VCaP (cell line): Measurements from ENCODE around the gene PLA2G4A.

Source experiments
- H3K27ac ChIP-seq: fragments of 450-650 bp; 2 replicates; pipeline ENCODE4 v1.5.1; 2017
- CTCF ChIP-seq: fragments of 450-650 bp; conservative IDR thresholded peaks from 2 replicates; pipeline ENCODE4 v1.5.1; 2017; ENCODE audit warnings: mild to moderate bottlenecking, moderate library complexity

PLA2G4A gene

GRCh38 chr1:186887203-186887602 lies 58.5 kb downstream of the PLA2G4A start:
- no peak overlapping the region for H3K27ac ChIP-seq
- no peak for TF ChIP-seq CTCF

- H3K27ac ChIP-seq: no peak overlapping the region
- TF ChIP-seq CTCF: no peak
Observed at GRCh38 chr1:186888367-186888766, 59.6 kb downstream of the PLA2G4A start.

- TF ChIP-seq CTCF: no peak
- H3K27ac ChIP-seq: no peak overlapping the region
Observed at GRCh38 chr1:186892936-186893335, 64.2 kb downstream of the PLA2G4A start.

- H3K27ac ChIP-seq: no peak overlapping the region
- TF ChIP-seq CTCF: no peak
Observed at GRCh38 chr1:186894415-186894814, 65.7 kb downstream of the PLA2G4A start.

GRCh38 chr1:186896211-186896610 lies 67.5 kb downstream of the PLA2G4A start:
- TF ChIP-seq CTCF: no peak
- H3K27ac ChIP-seq: no peak overlapping the region

GRCh38 chr1:186897008-186897407 lies 68.3 kb downstream of the PLA2G4A start:
- TF ChIP-seq CTCF: no peak
- no peak overlapping the region for H3K27ac ChIP-seq

- TF ChIP-seq CTCF: no peak
Observed at GRCh38 chr1:186899577-186899976, 70.8 kb downstream of the PLA2G4A start.

GRCh38 chr1:186899977-186900376 lies 71.2 kb downstream of the PLA2G4A start:
- no peak for TF ChIP-seq CTCF

More at GRCh38 chr1:186899577-186899976, 70.8 kb downstream of the PLA2G4A start:
- H3K27ac ChIP-seq: no peak overlapping the region

More at GRCh38 chr1:186899977-186900376, 71.2 kb downstream of the PLA2G4A start:
- no peak overlapping the region for H3K27ac ChIP-seq
